Adrenal gland (tissue), 5 donors: ENCODE measurements around the gene COMP.

ENCODE experiments used
- CTCF ChIP-seq, 6 experiments: fragments of 450-650 bp in 4 of 6; fragments of 200-600 bp in 2 of 6; sonication (generic) in 1 of 6; IDR thresholded peaks; 1 replicate in 5 of 6; 2 replicates in 1 of 6; pipeline versions ENCODE4 v1.5.1 to v1.8.0; 2016 to 2021; ENCODE audit warnings: antibody characterized with exemption in 6 of 6, mild to moderate bottlenecking in 2 of 6, moderate library complexity in 1 of 6
- POLR2A ChIP-seq, 2 donors: fragments of 450-650 bp; IDR thresholded peaks; one replicate each; pipeline ENCODE4 v1.6.1; 2017; ENCODE audit warnings: antibody characterized with exemption in 2 of 2, mild to moderate bottlenecking in 2 of 2, moderate library complexity in 1 of 2
- donor health status: DM: no; HTN: no; CAD: no.

- no peak for TF ChIP-seq CTCF (IDR thresholded peaks at IDR 0.05)
- TF ChIP-seq POLR2A (IDR thresholded peaks at IDR 0.05), result no peak
Measured at GRCh38 chr19:18785179-18786124, 5.7 kb downstream of the COMP start.
